Measurements from ENCODE around the gene HIF1A.

GRCh38 chr14:61678975-61679374 lies 16.3 kb upstream of the HIF1A start:
- no peak for TF ChIP-seq CTCF (IDR thresholded peaks at IDR 0.05)
- no peak for TF ChIP-seq ZFX (IDR thresholded peaks at IDR 0.05; ENCODE audit: borderline replicate concordance)

All from 22Rv1 (cell line).